Neural progenitor cell (in vitro differentiated cells): ENCODE results near the gene ZNF483. TPM values are rescaled to one million over a fixed set of nuclear protein-coding genes. Genes with fewer than 3 reads are reported as not detected.

Experiments
- DNase-seq: peaks from one replicate; pipeline ENCODE4 v3.0.0-alpha.2; 2016; ENCODE audit warnings: low spot score
- H2AFZ ChIP-seq: fragments of 200-600 bp; sonication (generic); replicated peaks from 2 replicates; pipeline ENCODE4 v1.6.1; 2016; ENCODE audit warnings: antibody characterized with exemption
- H3F3A ChIP-seq: fragments of 200-600 bp; sonication (generic); 2 replicates; pipeline ENCODE4 v1.6.1; 2016; ENCODE audit warnings: antibody characterized with exemption, low read depth
- H3K27ac ChIP-seq: fragments of 200-600 bp; sonication (generic); 2 replicates; pipeline ENCODE4 v1.5.1; 2016; ENCODE audit warnings: mild to moderate bottlenecking
- H3K27me3 ChIP-seq: fragments of 200-600 bp; sonication (generic); 2 replicates; pipeline ENCODE4 v1.6.1; 2016; ENCODE audit warnings: mild to moderate bottlenecking, moderate library complexity
- H3K36me3 ChIP-seq: fragments of 200-600 bp; sonication (generic); 2 replicates; pipeline ENCODE4 v1.5.1; 2016
- H3K4me1 ChIP-seq: fragments of 200-600 bp; sonication (generic); 2 replicates; pipeline ENCODE4 v1.6.1; 2016; ENCODE audit warnings: mixed run types
- H3K4me2 ChIP-seq: fragments of 200-600 bp; sonication (generic); 2 replicates; pipeline ENCODE4 v1.6.1; 2016
- H3K4me3 ChIP-seq: fragments of 200-600 bp; sonication (generic); 2 replicates; pipeline ENCODE4 v1.5.1; 2016
- H3K79me2 ChIP-seq: fragments of 200-600 bp; sonication (generic); 2 replicates; pipeline ENCODE4 v1.6.1; 2016; ENCODE audit warnings: low read depth
- H3K9ac ChIP-seq: fragments of 200-600 bp; sonication (generic); 2 replicates; pipeline ENCODE4 v1.6.1; 2016
- H3K9me3 ChIP-seq: fragments of 200-600 bp; sonication (generic); 2 replicates; pipeline ENCODE4 v1.5.1; 2016; ENCODE audit warnings: low read depth
- H4K20me1 ChIP-seq: fragments of 200-600 bp; sonication (generic); 2 replicates; pipeline ENCODE4 v1.6.1; 2016; ENCODE audit warnings: low read depth
- H3K27ac Mint-ChIP-seq: 3 replicates; pipeline ENCODE4 v1.8.0; 2021; ENCODE audit warnings: mixed read lengths
- H3K27me3 Mint-ChIP-seq: 2 replicates; pipeline ENCODE4 v1.8.0; 2022; ENCODE audit warnings: low read depth, mild to moderate bottlenecking, inconsistent platforms, moderate library complexity, mixed read lengths; ENCODE audit not compliant: insufficient read depth
- H3K36me3 Mint-ChIP-seq: 3 replicates; pipeline ENCODE4 v1.8.0; 2021; ENCODE audit warnings: mixed read lengths
- H3K4me1 Mint-ChIP-seq: 3 replicates; pipeline ENCODE4 v1.8.0; 2021; ENCODE audit warnings: mixed read lengths
- H3K4me3 Mint-ChIP-seq: 3 replicates; pipeline ENCODE4 v1.8.0; 2021; ENCODE audit warnings: mild to moderate bottlenecking, moderate library complexity, mixed read lengths
- H3K9me3 Mint-ChIP-seq: 3 replicates; pipeline ENCODE4 v1.8.0; 2020; ENCODE audit warnings: mixed read lengths
- CTCF ChIP-seq: fragments of 200-600 bp; sonication (generic); IDR thresholded peaks from 2 replicates; pipeline ENCODE4 v1.5.1; 2017; ENCODE audit warnings: antibody characterized with exemption, mild to moderate bottlenecking
- EZH2 ChIP-seq: fragments of 200-600 bp; sonication (generic); IDR thresholded peaks from 2 replicates; pipeline ENCODE4 v1.6.1; 2017; ENCODE audit warnings: antibody characterized with exemption, mild to moderate bottlenecking, moderate library complexity
- EZH2phosphoT487 ChIP-seq: fragments of 200-600 bp; sonication (generic); IDR thresholded peaks from 2 replicates; pipeline ENCODE4 v1.6.1; 2017; ENCODE audit warnings: antibody characterized with exemption
- total RNA-seq: library from RNA; depleted of rRNA; stranded (reverse); fragments of >200 nt; gene quantifications from 2 replicates; pipeline ENCODE4 v1.2.3, GENCODE V29; 2015; ENCODE audit warnings: low replicate concordance

ZNF483 gene
- total RNA-seq, 1 donor from 2014 or later = 30.7 TPM

DNA sequence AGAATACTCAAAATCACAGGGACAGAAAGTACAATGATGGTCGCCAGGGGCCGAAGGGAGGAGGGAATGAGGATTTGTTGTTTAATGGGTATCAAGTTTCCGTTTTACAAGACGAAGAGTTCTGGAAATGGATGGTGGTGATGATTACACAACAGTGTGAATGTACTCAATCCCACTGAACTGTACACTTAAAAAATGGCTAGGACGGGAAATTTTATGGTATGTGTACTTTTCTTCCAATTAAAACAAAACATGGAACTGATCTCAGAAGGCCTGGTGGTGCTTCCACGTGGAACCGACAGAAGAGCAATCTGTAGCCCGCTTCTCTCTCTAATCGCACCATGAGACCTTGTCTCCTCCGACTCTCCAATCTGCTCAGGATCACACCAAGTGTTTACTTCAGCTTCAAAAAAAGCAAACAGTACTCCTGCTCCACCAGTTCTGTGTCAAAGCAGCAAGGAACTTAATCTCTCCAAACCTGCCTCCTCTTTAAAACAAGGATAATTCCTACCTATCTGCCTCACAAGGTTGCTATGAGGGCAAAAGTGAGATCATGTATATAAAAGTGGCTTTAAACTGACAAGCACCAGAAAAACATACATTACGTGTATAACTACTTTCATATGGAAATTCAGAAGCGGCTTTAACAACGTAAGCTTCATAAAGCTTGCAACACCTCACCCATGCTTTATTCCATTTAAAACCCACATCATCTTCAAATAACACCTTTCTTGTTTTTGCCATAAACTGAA, 42.9 kb upstream of the ZNF483 start:
- H4K20me1 ChIP-seq = peaks cover 7% of the 10 kb centered on the region
- peak overlapping the region; percentile 12 for H3K27ac Mint-ChIP-seq

DNA sequence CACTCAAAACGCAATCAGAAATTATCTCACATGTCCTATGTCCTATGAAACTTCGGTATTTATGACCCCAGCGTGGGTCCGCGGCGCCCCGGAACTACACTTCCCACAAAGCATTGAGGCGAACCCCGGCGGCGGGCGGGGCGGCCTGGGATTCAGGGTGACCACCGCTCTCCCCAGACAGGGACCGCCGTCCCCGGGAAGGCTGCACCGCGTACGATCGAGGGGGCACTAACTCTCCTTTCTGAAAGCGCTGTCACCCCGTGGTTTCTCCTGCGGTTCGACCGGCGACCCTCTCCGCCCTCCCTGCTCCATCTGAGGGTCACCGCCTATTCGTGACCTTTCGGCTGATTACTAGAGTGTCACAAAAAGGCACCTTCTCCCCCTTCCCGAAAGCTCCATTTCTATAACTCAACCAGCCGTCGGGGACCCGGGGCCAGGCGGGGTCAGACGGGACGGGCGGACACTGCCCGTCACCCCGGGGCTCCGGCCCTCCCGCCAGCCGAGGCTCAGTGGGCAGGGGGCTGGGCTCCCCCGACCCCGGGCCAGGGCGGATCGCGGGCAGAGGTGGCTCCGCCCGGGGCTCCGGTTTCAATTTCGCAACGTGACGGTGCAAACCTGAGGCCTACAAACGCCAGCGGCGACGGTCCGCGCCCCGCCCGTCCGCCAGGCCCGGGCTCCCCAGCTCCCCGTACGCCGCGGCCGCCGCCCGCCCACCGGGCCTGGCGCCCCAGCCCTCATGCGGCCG, 42.1 kb upstream of the ZNF483 start:
- H3K4me3 Mint-ChIP-seq = peak overlapping the region; percentile 91
- H3K79me2 ChIP-seq = peaks cover 61% of the 10 kb centered on the region
- peak overlapping the region; percentile 88 for H3K27ac ChIP-seq
- H3K4me3 ChIP-seq = peak overlapping the region; percentile 99
- TF ChIP-seq EZH2phosphoT487 (no peak), EZH2 (no peak), CTCF (no peak)
- H3K4me1 ChIP-seq = peaks cover 15% of the 10 kb centered on the region
- no peaks in the 10 kb centered on the region for H3K9me3 ChIP-seq
- no peaks in the 10 kb centered on the region for H3K36me3 ChIP-seq
- peaks cover 3% of the 10 kb centered on the region for H3K27me3 Mint-ChIP-seq
- peaks cover 2% of the 10 kb centered on the region for H3K9me3 Mint-ChIP-seq
- H4K20me1 ChIP-seq = peaks cover 4% of the 10 kb centered on the region
- H3K27me3 ChIP-seq = no peaks in the 10 kb centered on the region
- H3K9ac ChIP-seq = no peak overlapping the region
- peak overlapping the region; percentile 79 for H3K27ac Mint-ChIP-seq
- H2AFZ ChIP-seq = peak overlapping the region; percentile 95
- H3K4me1 Mint-ChIP-seq = peaks cover 17% of the 10 kb centered on the region
- peak; percentile 91 for DNase-seq
- peak overlapping the region; percentile 94 for H3K4me2 ChIP-seq
- peaks cover 12% of the 10 kb centered on the region for H3K36me3 Mint-ChIP-seq
- peaks cover 35% of the 10 kb centered on the region for H3F3A ChIP-seq

More for the DNA sequence above, 42.9 kb upstream of the ZNF483 start:
- Mint-ChIP-seq H3K36me3 (peaks cover 17% of the 10 kb centered on the region), H3K4me1 (peaks cover 17% of the 10 kb centered on the region), H3K9me3 (peaks cover 6% of the 10 kb centered on the region), H3K4me3 (peak overlapping the region; percentile 91), H3K27me3 (peaks cover 3% of the 10 kb centered on the region)
- Histone ChIP-seq H2AFZ (peak overlapping the region; percentile 95), H3K4me1 (peaks cover 15% of the 10 kb centered on the region), H3K27me3 (no peaks in the 10 kb centered on the region), H3K9ac (no peak overlapping the region), H3K27ac (no peak overlapping the region), H3K36me3 (no peaks in the 10 kb centered on the region), H3K4me3 (peak overlapping the region; percentile 99), H3K9me3 (no peaks in the 10 kb centered on the region), H3K79me2 (peaks cover 69% of the 10 kb centered on the region), H3K4me2 (peak overlapping the region; percentile 94), H3F3A (peaks cover 29% of the 10 kb centered on the region)
- DNase-seq = no peak
- TF ChIP-seq CTCF (no peak), EZH2 (no peak), EZH2phosphoT487 (no peak)

- peaks cover 4% of the 10 kb centered on the region for H4K20me1 ChIP-seq
- H3K27me3 ChIP-seq = no peaks in the 10 kb centered on the region
- TF ChIP-seq EZH2phosphoT487 (no peak), CTCF (no peak), EZH2 (no peak)
- H3K9ac ChIP-seq = no peak overlapping the region
- DNase-seq = no peak
- H3K27ac ChIP-seq = peak overlapping the region; percentile 88
- no peak overlapping the region for H3K27ac Mint-ChIP-seq
- peaks cover 17% of the 10 kb centered on the region for H3K4me1 Mint-ChIP-seq
- H3K4me3 ChIP-seq = peak overlapping the region; percentile 99
- no peak overlapping the region for H3K4me3 Mint-ChIP-seq
- H3K79me2 ChIP-seq = peaks cover 55% of the 10 kb centered on the region
- H3F3A ChIP-seq = peaks cover 35% of the 10 kb centered on the region
- H3K9me3 ChIP-seq = no peaks in the 10 kb centered on the region
- peak overlapping the region; percentile 55 for H3K4me2 ChIP-seq
- peaks cover 15% of the 10 kb centered on the region for H3K4me1 ChIP-seq
- H3K36me3 ChIP-seq = no peaks in the 10 kb centered on the region
- peaks cover 3% of the 10 kb centered on the region for H3K27me3 Mint-ChIP-seq
- H3K9me3 Mint-ChIP-seq = peaks cover 2% of the 10 kb centered on the region
- H3K36me3 Mint-ChIP-seq = peaks cover 12% of the 10 kb centered on the region
- H2AFZ ChIP-seq = no peak overlapping the region
Measured at GRCh38 chr9:111483439-111483857, 41.5 kb upstream of the ZNF483 start.
